Astrocyte (in vitro differentiated cells and primary cell): ENCODE data around the gene CCDC191. TPM values are rescaled to one million over a fixed set of nuclear protein-coding genes. Genes with fewer than 3 reads are reported as not detected.

Experiments used
- DNase-seq: peaks from one replicate; pipeline ENCODE4 v3.0.0-alpha.2; 2010; ENCODE audit warnings: low read depth
- FAIRE-seq: peaks from 2 replicates; lab custom pipeline; 2011; peaks lifted over from hg19 to GRCh38; lab: Jason Lieb, UNC
- H2AFZ ChIP-seq: 2 replicates; pipeline ENCODE4 v1.6.0; 2012; ENCODE audit warnings: low read depth, low read length, inconsistent platforms
- H3K27ac ChIP-seq: 2 replicates; pipeline ENCODE4 v1.5.1; 2011; ENCODE audit warnings: low read depth, low read length, inconsistent platforms
- H3K27me3 ChIP-seq: 2 replicates; pipeline ENCODE4 v1.6.0; 2011; ENCODE audit warnings: low read length, inconsistent platforms; ENCODE audit not compliant: insufficient read depth
- H3K36me3 ChIP-seq: 2 replicates; pipeline ENCODE4 v1.5.1; 2011; ENCODE audit warnings: low read length, inconsistent platforms; ENCODE audit not compliant: insufficient read depth
- H3K4me1 ChIP-seq: 2 replicates; pipeline ENCODE4 v1.5.1; 2011; ENCODE audit warnings: low read length, inconsistent platforms; ENCODE audit not compliant: insufficient read depth
- H3K4me2 ChIP-seq: 2 replicates; pipeline ENCODE4 v1.6.0; 2012; ENCODE audit warnings: low read length, inconsistent platforms
- H3K4me3 ChIP-seq: 2 replicates; pipeline ENCODE4 v1.5.1; 2011; ENCODE audit warnings: low read depth, mild to moderate bottlenecking, low read length, inconsistent platforms; ENCODE audit not compliant: insufficient read depth
- H3K79me2 ChIP-seq: 2 replicates; pipeline ENCODE4 v1.6.0; 2012; ENCODE audit warnings: mild to moderate bottlenecking, low read length, inconsistent platforms; ENCODE audit not compliant: insufficient read depth
- H3K9ac ChIP-seq: 2 replicates; pipeline ENCODE4 v1.6.0; 2012; ENCODE audit warnings: mild to moderate bottlenecking, low read length, inconsistent platforms
- H3K9me3 ChIP-seq: 2 replicates; pipeline ENCODE4 v1.5.1; 2012; ENCODE audit warnings: low read depth, mild to moderate bottlenecking, low read length, inconsistent platforms; ENCODE audit not compliant: insufficient read depth
- H4K20me1 ChIP-seq: 2 replicates; pipeline ENCODE4 v1.6.0; 2012; ENCODE audit warnings: low read length, inconsistent platforms; ENCODE audit not compliant: insufficient read depth
- H3K27ac Mint-ChIP-seq: one replicate; pipeline ENCODE4 v1.8.0; 2021; ENCODE audit warnings: mild to moderate bottlenecking, mixed read lengths; ENCODE audit not compliant: unreplicated experiment
- H3K27me3 Mint-ChIP-seq: one replicate; pipeline ENCODE4 v1.8.0; 2021; ENCODE audit warnings: low read depth, mixed read lengths; ENCODE audit not compliant: unreplicated experiment
- H3K36me3 Mint-ChIP-seq: one replicate; pipeline ENCODE4 v1.8.0; 2021; ENCODE audit warnings: low read depth, mixed read lengths; ENCODE audit not compliant: unreplicated experiment
- H3K4me1 Mint-ChIP-seq: one replicate; pipeline ENCODE4 v1.8.0; 2021; ENCODE audit warnings: low read depth, mixed read lengths; ENCODE audit not compliant: unreplicated experiment
- H3K4me3 Mint-ChIP-seq: one replicate; pipeline ENCODE4 v1.8.0; 2021; ENCODE audit warnings: mild to moderate bottlenecking, moderate library complexity, mixed read lengths; ENCODE audit not compliant: unreplicated experiment
- H3K9me3 Mint-ChIP-seq: one replicate; pipeline ENCODE4 v1.8.0; 2021; ENCODE audit warnings: mild to moderate bottlenecking, mixed read lengths; ENCODE audit not compliant: unreplicated experiment
- EZH2 ChIP-seq: IDR thresholded peaks from 2 replicates; pipeline ENCODE4 v1.6.1; 2012; ENCODE audit warnings: mild to moderate bottlenecking, low read length, inconsistent platforms; ENCODE audit not compliant: insufficient read depth
- total RNA-seq: library from RNA; stranded (reverse); gene quantifications from 2 replicates; pipeline ENCODE4 v1.2.1, GENCODE V29; 2021
- TF ChIP-seq, protein P1 (sequence below): IDR thresholded peaks from 2 replicates; pipeline ENCODE4 v1.5.1; 2011; ENCODE audit warnings: low read depth, mild to moderate bottlenecking, inconsistent platforms, low read length, moderate library complexity; ENCODE audit not compliant: insufficient read depth

The CCDC191 gene
- total RNA-seq, 1 donor from 2014 or later, result 2.5 TPM

GRCh38 chr3:114052216-114052615, 4.1 kb downstream of the CCDC191 start:
- H3K4me2 ChIP-seq, result no peak overlapping the region
- no peaks in the 10 kb centered on the region for H3K27me3 ChIP-seq
- H3K27ac ChIP-seq, result no peak overlapping the region
- H4K20me1 ChIP-seq, result no peaks in the 10 kb centered on the region
- H3K9ac ChIP-seq, result no peak overlapping the region
- no peak overlapping the region for H3K4me3 ChIP-seq
- Mint-ChIP-seq H3K4me1 (peaks cover 5% of the 10 kb centered on the region), H3K9me3 (no peaks in the 10 kb centered on the region), H3K4me3 (no peak overlapping the region), H3K36me3 (peaks cover 3% of the 10 kb centered on the region), H3K27ac (no peak overlapping the region), H3K27me3 (no peaks in the 10 kb centered on the region)
- H3K4me1 ChIP-seq, result peaks cover 4% of the 10 kb centered on the region
- TF ChIP-seq, protein P1, sequence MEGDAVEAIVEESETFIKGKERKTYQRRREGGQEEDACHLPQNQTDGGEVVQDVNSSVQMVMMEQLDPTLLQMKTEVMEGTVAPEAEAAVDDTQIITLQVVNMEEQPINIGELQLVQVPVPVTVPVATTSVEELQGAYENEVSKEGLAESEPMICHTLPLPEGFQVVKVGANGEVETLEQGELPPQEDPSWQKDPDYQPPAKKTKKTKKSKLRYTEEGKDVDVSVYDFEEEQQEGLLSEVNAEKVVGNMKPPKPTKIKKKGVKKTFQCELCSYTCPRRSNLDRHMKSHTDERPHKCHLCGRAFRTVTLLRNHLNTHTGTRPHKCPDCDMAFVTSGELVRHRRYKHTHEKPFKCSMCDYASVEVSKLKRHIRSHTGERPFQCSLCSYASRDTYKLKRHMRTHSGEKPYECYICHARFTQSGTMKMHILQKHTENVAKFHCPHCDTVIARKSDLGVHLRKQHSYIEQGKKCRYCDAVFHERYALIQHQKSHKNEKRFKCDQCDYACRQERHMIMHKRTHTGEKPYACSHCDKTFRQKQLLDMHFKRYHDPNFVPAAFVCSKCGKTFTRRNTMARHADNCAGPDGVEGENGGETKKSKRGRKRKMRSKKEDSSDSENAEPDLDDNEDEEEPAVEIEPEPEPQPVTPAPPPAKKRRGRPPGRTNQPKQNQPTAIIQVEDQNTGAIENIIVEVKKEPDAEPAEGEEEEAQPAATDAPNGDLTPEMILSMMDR, result no peak
- TF ChIP-seq EZH2, result no peak
- peaks cover 6% of the 10 kb centered on the region for H3K79me2 ChIP-seq
- DNase-seq, result no peak
- no peaks in the 10 kb centered on the region for H3K36me3 ChIP-seq
- no peak for FAIRE-seq
- no peak overlapping the region for H2AFZ ChIP-seq
- no peaks in the 10 kb centered on the region for H3K9me3 ChIP-seq

GRCh38 chr3:114043205-114043604, 13.1 kb downstream of the CCDC191 start:
- no peaks in the 10 kb centered on the region for H3K27me3 Mint-ChIP-seq
- H3K9me3 Mint-ChIP-seq, result no peaks in the 10 kb centered on the region
- Histone ChIP-seq H3K4me1 (no peaks in the 10 kb centered on the region), H3K4me3 (no peak overlapping the region), H3K79me2 (no peaks in the 10 kb centered on the region), H4K20me1 (no peaks in the 10 kb centered on the region), H2AFZ (no peak overlapping the region), H3K9ac (no peak overlapping the region), H3K4me2 (no peak overlapping the region), H3K36me3 (no peaks in the 10 kb centered on the region), H3K27ac (no peak overlapping the region), H3K9me3 (no peaks in the 10 kb centered on the region), H3K27me3 (no peaks in the 10 kb centered on the region)
- no peak for DNase-seq
- no peak overlapping the region for H3K4me3 Mint-ChIP-seq
- peaks cover 2% of the 10 kb centered on the region for H3K36me3 Mint-ChIP-seq
- TF ChIP-seq, protein P1, result no peak
- no peak for TF ChIP-seq EZH2
- no peak overlapping the region for H3K27ac Mint-ChIP-seq
- no peaks in the 10 kb centered on the region for H3K4me1 Mint-ChIP-seq
- no peak for FAIRE-seq

DNA sequence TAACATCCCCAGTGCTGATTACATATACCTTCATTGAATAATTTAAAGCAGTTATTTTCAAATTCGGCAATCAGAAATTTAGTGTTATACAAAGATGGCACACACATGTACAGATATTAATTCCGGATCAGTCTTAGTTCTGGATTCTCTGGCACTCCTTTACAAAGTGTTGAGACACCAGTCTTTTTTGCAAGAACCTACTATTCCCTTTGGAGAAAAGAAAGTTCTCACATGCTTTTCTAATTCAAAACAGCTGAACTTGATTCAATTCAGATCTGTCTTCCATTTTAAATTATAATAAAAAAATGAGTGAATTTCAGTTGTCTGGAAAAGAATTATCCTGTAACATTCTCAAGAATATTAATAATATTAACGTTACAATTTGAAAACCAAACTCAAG, 20.4 kb downstream of the CCDC191 start:
- Mint-ChIP-seq H3K36me3 (peaks cover 6% of the 10 kb centered on the region), H3K4me1 (no peaks in the 10 kb centered on the region), H3K4me3 (no peak overlapping the region)

More for the DNA sequence above, 20.4 kb downstream of the CCDC191 start:
- Mint-ChIP-seq H3K9me3 (no peaks in the 10 kb centered on the region), H3K27me3 (no peaks in the 10 kb centered on the region), H3K27ac (no peak overlapping the region)
- H3K27me3 ChIP-seq, result no peaks in the 10 kb centered on the region
- no peaks in the 10 kb centered on the region for H3K9me3 ChIP-seq
- no peak overlapping the region for H3K4me2 ChIP-seq
- H2AFZ ChIP-seq, result no peak overlapping the region
- no peaks in the 10 kb centered on the region for H3K36me3 ChIP-seq
- no peak overlapping the region for H3K27ac ChIP-seq
- no peaks in the 10 kb centered on the region for H3K79me2 ChIP-seq
- H4K20me1 ChIP-seq, result no peaks in the 10 kb centered on the region
- no peak overlapping the region for H3K9ac ChIP-seq
- no peak overlapping the region for H3K4me3 ChIP-seq
- FAIRE-seq (no peak), DNase-seq (no peak)
- TF ChIP-seq, protein P1, result no peak
- no peak for TF ChIP-seq EZH2
- no peaks in the 10 kb centered on the region for H3K4me1 ChIP-seq
